Measurements from ENCODE around the gene ALPG.

DNA sequence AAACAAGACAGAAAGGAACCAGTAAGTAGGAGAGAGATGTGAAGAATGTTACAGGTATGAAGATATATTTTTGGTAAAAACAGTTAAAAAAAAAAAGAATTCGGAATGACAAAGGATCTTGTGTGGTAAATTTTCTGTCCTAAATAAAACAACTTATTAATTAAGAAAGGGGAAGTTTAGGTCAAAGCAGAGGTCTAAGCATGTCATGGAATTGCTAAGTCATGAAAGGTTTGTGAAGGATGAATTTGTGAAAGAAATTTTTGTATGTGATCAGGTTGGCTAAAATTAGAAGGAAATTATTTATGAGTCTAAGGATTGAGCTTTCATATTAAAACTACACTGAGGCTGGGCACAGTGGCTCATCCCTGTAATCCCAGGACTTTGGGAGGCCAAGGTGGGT is 11.1 kb upstream of the ALPG start:
- TF ChIP-seq, protein P1, sequence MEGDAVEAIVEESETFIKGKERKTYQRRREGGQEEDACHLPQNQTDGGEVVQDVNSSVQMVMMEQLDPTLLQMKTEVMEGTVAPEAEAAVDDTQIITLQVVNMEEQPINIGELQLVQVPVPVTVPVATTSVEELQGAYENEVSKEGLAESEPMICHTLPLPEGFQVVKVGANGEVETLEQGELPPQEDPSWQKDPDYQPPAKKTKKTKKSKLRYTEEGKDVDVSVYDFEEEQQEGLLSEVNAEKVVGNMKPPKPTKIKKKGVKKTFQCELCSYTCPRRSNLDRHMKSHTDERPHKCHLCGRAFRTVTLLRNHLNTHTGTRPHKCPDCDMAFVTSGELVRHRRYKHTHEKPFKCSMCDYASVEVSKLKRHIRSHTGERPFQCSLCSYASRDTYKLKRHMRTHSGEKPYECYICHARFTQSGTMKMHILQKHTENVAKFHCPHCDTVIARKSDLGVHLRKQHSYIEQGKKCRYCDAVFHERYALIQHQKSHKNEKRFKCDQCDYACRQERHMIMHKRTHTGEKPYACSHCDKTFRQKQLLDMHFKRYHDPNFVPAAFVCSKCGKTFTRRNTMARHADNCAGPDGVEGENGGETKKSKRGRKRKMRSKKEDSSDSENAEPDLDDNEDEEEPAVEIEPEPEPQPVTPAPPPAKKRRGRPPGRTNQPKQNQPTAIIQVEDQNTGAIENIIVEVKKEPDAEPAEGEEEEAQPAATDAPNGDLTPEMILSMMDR (IDR thresholded peaks at IDR 0.05 in 4 of 5, conservative IDR thresholded peaks at IDR 0.05 in 1 of 5): no peak
- TF ChIP-seq POLR2A (IDR thresholded peaks at IDR 0.05): no peak
